HG03558 (cell line): Measurements from ENCODE around the gene SH2B3.

Source experiments
- ATAC-seq: cut with Tn5 transposase; IDR thresholded peaks from one replicate; pipeline ENCODE4 v1.9.1; 2021; ENCODE audit warnings: moderate number of reproducible peaks; ENCODE audit not compliant: unreplicated experiment; ENCODE audit errors: extremely low read depth

SH2B3 gene

DNA sequence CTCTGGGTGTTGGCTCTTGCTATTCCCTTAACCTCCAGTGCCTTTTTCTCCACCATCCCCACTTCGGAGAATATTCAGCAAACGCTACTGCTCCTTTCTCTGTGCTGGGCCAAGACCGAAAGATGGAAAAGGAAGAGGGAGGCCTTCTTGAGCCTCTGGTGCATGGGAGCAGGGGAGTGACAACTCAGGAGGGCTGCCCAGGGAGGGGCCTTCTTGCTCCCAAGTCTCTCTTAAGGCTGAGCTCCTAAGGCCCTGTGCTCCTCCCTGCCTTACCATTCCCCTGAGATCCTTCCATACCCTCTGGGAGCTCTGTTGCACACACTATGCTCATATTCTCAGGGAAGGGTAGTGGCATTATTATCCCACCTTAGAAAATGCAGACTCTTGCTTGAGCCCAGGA, 34.9 kb downstream of the SH2B3 start:
- ATAC-seq = no peak

DNA sequence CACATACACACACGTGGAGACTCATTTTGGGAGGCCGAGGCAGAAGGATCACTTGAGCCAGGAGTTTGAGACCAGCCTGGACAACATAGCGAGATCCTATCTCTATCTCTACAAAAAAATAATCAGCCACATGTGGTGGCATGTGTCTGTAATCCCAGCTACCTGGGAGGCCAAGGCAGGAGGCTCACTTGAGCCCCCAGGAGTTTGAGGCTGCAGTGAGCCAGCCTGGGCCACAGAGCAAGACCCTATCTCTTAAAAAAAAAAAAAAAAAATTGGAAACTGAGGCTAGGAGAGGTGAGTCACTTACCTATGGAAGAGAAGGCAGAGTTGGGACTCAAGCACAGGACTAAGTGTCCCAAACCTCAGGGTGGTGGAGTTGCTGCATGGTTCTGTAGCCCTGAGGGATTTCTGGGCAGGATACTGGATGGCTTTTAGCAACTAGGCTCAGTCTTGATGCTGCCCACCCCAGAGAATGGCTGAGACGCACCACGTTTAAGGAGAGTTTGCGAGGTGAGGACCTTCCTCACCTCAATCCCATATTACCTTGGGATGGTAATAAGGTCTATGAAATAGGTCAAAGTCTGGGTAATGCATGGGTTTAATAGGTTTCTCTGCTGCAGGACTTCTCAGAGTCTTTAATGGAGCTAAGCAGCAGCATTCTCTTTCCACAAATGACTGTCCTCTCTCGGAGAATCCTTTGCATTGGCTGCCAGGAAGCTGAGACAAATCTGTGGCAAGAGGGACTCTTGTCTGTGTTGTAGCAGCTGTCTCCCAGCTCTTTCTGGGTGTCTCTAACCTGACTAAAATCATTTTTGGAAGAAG, 35.6 kb downstream of the SH2B3 start:
- no peak for ATAC-seq

DNA sequence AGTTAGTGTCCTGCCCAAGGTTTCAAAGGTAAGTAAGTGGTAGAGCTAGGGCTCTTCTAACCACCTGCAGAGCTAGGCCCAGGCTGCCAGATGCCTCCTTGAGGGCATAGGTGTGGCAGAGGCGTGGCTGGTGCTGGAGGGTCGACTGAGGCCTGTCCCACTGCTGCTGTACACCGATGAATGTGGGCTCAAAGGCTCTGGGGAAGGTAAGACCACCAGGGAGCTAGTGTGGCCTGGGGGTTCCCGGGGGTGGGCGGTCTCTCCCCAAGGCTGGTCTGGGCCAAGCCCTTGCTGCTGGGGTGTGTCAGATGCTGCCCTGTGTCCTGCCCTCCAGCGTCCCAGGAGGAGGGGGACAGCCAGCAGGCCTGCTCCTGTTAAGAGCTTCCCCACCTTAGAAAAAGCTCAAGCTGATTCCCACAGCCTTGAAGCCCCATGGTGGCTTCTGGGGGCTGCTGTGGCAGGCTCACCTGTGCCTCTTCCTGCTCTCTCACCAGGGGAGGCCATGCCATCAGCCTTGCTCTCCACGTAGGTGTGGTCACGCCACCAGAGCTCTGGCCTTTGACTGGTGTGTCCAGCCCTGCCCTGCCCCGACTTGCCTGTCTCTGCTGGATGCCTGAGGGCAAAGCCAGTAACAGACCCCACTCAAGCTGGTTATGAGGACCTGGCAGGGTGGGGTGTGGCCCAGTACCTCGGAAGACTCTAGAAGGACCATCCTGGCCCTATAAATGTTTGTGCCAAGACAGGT, 36.8 kb downstream of the SH2B3 start:
- no peak for ATAC-seq

- ATAC-seq = no peak
These were observed 37.4 kb downstream of the SH2B3 start for GRCh38 chr12:111443086-111443485.

GRCh38 chr12:111443586-111443985, 37.9 kb downstream of the SH2B3 start:
- no peak for ATAC-seq

DNA sequence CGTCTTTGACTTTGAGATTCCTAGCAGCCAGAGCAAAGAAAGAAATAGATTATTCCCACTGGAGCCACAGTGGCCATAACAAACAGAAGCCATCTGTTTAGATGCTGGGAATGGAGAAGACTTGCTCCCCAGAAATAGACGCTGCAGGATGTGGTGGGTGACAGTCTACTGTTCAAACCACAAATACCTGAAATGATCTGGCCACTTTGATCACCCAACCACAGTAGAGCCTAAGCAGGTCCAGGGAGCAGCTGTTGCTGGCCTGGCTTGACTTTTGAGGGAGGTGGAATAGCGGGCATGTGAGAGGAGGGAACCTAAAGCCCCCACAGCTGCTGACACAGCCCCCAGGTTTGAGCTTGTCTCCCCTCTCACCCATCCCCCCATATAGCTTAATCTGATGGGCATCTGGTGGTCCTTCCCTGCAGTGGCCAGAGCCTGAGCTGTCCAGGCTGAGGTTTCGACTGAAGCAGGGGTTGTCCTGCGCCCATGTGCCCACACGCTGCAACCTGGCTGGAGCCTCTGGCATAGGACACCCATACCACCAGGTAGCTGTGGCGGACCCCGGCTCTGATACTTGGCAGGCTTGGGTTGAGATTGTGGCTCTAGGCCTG, 38.7 kb downstream of the SH2B3 start:
- no peak for ATAC-seq

GRCh38 chr12:111444925-111445725, 39.4 kb downstream of the SH2B3 start:
- ATAC-seq = peak; percentile 67

- ATAC-seq = no peak
These were observed 40.2 kb downstream of the SH2B3 start for GRCh38 chr12:111445726-111446581.

DNA sequence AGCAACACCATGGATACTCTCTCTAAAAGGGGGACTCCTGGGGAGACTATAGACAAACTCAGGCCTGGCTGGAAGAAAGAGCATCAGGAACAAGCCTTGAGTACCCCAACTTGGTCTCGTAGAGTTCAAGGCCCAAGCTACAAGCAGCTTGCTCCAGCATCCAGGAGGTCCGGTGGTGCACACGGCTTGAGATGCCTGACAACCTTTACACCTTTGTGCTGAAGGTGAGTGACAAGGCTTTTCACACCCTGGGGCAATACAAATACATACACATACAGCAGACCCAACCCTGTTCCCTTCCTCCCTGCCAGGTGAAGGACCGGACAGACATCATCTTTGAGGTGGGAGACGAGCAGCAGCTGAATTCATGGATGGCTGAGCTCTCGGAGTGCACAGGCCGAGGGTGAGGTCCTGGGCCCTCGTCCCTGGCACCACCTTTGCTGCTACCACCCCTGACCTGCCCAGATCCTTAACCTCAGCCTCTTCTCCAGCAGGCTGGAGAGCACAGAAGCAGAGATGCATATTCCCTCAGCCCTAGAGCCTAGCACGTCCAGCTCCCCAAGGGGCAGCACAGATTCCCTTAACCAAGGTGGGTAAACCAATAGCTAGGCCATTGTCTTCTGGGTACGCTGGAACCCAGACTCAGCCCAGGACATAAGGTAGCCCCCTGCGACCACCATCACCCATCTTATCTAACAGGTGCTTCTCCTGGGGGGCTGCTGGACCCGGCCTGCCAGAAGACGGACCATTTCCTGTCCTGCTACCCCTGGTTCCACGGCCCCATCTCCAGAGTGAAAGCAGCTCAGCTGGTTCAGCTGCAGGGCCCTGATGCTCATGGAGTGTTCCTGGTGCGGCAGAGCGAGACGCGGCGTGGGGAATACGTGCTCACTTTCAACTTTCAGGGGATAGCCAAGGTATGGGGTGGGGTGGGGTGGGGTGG, 41.2 kb downstream of the SH2B3 start:
- no peak for ATAC-seq

DNA sequence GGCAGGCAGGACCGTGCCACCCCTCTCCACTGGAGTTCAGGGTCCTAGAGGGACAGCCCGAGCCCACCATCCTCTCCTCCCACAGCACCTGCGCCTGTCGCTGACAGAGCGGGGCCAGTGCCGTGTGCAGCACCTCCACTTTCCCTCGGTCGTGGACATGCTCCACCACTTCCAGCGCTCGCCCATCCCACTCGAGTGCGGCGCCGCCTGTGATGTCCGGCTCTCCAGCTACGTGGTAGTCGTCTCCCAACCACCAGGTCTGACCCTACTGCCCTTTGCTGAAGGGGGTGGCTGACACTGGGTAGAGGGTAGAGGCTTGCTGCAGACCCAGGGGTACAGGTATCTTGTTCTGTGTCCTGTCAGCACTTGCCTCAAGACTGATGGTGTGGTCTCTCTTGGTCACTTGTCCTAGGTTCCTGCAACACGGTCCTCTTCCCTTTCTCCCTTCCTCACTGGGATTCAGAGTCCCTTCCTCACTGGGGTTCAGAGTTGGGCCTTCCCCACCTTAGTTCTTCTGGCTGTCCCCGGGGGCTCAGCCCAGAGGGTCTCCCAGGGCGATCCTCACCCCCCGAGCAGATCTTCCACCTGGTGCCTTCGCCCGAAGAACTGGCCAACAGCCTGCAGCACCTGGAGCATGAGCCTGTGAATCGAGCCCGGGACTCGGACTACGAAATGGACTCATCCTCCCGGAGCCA, 42.0 kb downstream of the SH2B3 start:
- no peak for ATAC-seq

DNA sequence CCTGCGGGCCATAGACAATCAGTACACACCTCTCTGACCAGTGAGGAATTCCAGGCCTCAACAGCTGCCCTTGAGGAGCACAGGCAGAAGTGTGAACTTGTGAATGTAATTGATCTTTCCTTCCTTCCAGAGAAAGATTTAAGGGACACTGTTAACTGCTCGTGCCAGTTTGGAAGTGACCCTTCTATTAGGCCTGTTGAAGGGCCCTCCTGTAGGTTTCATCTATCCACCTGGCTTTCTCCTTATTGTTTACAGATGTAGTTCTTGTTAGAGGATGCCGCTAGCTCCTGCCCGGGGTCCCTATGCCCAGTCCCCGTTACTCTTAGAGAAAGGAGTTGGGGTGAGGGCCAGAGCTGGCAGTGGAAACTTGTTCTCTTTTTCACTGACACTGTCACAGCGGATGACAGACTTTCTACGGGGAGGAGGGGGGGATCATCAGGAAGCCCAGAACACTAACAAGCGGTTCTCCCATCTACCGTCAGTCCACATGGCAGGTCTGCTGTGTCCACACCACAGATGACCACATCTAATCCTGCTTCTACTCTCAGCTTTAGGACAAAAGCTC, 42.6 kb downstream of the SH2B3 start:
- ATAC-seq = no peak

DNA sequence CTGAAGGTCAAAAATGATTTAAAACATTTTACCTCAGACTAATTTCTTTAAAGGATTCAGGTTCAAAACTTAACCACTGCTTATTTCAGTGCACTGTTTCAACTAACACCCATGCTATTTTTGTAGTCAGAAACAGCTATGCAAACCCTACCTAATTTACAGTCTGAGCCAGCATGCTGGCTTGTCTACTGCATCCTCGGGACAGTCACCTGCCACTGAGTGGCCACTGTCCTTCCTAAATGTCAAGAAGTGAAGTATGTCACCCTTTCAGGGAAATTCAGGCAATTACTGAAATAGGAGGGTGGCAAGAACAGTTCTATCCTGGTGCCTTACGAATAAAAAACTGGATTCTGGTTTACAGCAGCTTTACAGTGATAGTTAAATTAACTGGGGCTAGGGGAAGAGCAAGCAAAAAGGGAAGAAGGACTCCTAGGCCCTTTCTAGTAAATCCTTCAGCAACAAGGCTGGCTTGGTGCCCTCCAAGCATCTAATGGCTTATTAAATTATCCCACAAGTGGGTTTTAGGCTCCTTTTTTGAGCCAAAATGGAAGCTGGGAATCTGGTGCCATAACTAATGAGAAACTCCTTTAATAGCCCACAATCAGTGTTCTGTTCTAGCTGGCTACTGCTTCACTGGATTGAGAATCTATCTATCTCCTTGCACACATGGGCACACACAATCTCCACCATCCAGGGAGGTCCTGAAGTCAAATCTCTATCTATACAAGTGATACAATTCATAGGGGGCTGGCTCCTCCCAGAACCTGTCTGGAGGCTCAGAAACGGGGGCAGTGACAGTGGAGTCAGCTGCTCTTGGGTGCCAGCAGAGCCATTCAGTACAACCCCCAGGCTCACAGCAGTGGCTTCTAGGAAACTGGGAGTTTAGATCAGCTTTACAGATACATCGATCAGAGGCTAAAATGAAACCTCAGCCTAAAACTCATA, 43.4 kb downstream of the SH2B3 start:
- ATAC-seq = no peak

DNA sequence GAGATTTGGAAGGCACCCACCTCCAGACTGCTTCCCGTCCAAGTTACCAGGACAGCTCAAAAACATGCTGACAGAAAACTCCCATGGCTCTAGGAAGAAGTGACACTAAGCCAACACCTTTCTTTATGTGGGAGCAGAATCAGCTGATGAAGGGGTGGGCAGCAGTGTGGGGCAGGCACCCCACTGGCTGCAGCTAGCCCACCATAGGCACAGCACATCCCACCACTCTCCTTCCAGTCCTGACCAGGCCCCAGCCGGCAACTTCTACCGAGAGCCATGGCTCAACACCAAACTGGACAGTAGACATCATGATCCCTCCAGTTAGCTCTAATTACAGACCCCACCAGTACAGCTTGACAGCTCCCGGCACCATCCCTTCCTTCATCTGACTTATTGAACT, 45.0 kb downstream of the SH2B3 start:
- no peak for ATAC-seq

DNA sequence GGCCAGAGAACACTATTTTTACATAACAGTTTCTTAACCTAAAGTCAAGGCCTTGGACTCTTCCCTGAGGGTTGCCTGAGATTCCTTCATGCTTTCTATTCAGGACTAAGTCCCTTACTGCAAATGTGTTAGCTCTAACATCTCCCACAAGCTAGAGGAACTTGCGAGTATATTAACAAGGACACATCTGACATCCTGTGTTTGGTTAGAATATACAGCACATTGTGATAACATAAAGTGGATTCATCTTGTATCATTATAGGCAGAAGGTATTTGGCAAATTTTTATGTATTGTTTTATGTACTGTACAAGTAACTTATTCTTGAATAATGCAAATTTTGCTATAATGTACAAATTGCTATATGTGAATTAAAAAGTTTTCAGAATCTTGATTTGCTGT, 45.5 kb downstream of the SH2B3 start:
- ATAC-seq = no peak

DNA sequence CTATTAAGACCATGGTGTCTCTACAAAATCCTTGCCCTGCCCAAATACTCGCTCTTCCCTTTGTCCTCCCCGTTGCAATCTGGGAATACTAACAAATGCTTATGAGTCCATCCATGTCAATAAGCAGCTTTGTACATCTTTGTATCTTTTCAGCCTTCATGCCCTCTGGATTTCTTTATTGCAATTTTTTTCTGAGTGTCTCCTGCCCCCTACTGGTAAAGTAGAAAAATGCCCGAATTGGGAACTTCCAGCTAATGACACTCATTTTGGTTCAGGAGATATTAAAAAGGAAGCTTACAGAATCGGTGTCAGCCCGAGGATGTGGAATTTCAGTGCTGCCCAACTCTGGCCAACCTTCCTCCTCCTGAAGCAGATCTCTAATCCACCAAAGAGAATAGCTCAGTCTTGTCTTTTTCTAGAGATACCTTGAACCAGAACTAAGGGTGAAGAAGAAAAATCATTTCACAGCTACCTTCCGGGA, 46.0 kb downstream of the SH2B3 start:
- no peak for ATAC-seq
